Stimulated activated CD4-positive, alpha-beta T cell treated with anti-CD3 and anti-CD28 coated beads, TNF-alpha, amount 100 ng/mL, for 24 hours (primary cell): ENCODE measurements around the gene SOCS2.

Experiments used
- DNase-seq, 3 experiments: peaks; one replicate each; pipeline ENCODE4 v3.0.0-alpha.2; 2020; ENCODE audit warnings: low read depth in 3 of 3

SOCS2 gene

GRCh38 chr12:93567174-93567573, 5.3 kb upstream of the SOCS2 start:
- no peak for DNase-seq

GRCh38 chr12:93568091-93568490, 4.4 kb upstream of the SOCS2 start:
- DNase-seq, result no peak

- no peak for DNase-seq
These were observed 3.2 kb upstream of the SOCS2 start for GRCh38 chr12:93569301-93569655.

- DNase-seq, result peak; percentile 52 to 69 (median 56)
These were observed 2.6 kb upstream of the SOCS2 start for GRCh38 chr12:93569656-93570551.

- DNase-seq, result peak; percentile 78 to 87 (median 80)
These were observed 1.7 kb upstream of the SOCS2 start for GRCh38 chr12:93570552-93571364.

GRCh38 chr12:93571365-93571924, 1.0 kb upstream of the SOCS2 start:
- DNase-seq, result peak in 1 of 3 experiments; percentile 57

GRCh38 chr12:93572712-93573551, 457 bp downstream of the SOCS2 start:
- DNase-seq, result peak in 1 of 3 experiments; percentile 27

- DNase-seq, result peak in 1 of 3 experiments; percentile 7
These were observed 1.2 kb downstream of the SOCS2 start for GRCh38 chr12:93573552-93574223.

GRCh38 chr12:93577222-93577621, 4.7 kb downstream of the SOCS2 start:
- DNase-seq, result no peak

- no peak for DNase-seq
These were observed 5.7 kb downstream of the SOCS2 start for GRCh38 chr12:93578221-93578620.

- no peak for DNase-seq
These were observed 8.2 kb downstream of the SOCS2 start for GRCh38 chr12:93580682-93581081.

GRCh38 chr12:93581370-93581769, 8.9 kb downstream of the SOCS2 start:
- no peak for DNase-seq

- no peak for DNase-seq
These were observed 9.9 kb downstream of the SOCS2 start for GRCh38 chr12:93582351-93582750.

GRCh38 chr12:93583627-93584392, 11.3 kb downstream of the SOCS2 start:
- no peak for DNase-seq

GRCh38 chr12:93585247-93585646, 12.8 kb downstream of the SOCS2 start:
- no peak for DNase-seq

- no peak for DNase-seq
These were observed 15.1 kb downstream of the SOCS2 start for GRCh38 chr12:93587611-93588010.

GRCh38 chr12:93589081-93589480, 16.6 kb downstream of the SOCS2 start:
- DNase-seq, result no peak

GRCh38 chr12:93591137-93591868, 18.8 kb downstream of the SOCS2 start:
- DNase-seq, result peak in 1 of 3 experiments; percentile 21

GRCh38 chr12:93592641-93593406, 20.3 kb downstream of the SOCS2 start:
- no peak for DNase-seq
